Naive B cell (primary cell): Measurements from ENCODE around the gene LARP4B. TPM values are rescaled to one million over a fixed set of nuclear protein-coding genes. Genes with fewer than 3 reads are reported as not detected.

Source experiments
- ATAC-seq, 2 donors: fragments of 150-1000 bp; cut with Tn5 transposase; 2 replicates each; pipeline ENCODE4 v1.10.0; 2021; ENCODE audit warnings: low read depth in 2 of 2, mild to moderate bottlenecking in 2 of 2, moderate library complexity in 2 of 2
- DNase-seq: peaks from one replicate; pipeline ENCODE4 v3.0.0; 2022
- H3K27ac Mint-ChIP-seq, 6 donors: one replicate each; pipeline ENCODE4 v1.8.0; 2020 to 2022; ENCODE audit warnings: mild to moderate bottlenecking in 6 of 6, mixed read lengths in 6 of 6, moderate library complexity in 5 of 6, inconsistent platforms in 2 of 6
- H3K27me3 Mint-ChIP-seq, 3 donors: one replicate each; pipeline ENCODE4 v1.8.0; 2021 to 2022; ENCODE audit warnings: mixed read lengths in 3 of 3, mild to moderate bottlenecking in 1 of 3
- H3K36me3 Mint-ChIP-seq, 2 donors: one replicate each; pipeline ENCODE4 v1.8.0; 2020 to 2022; ENCODE audit warnings: mixed read lengths in 2 of 2, inconsistent platforms in 1 of 2, mild to moderate bottlenecking in 1 of 2
- H3K4me1 Mint-ChIP-seq, 3 donors: one replicate each; pipeline ENCODE4 v1.8.0; 2020 to 2022; ENCODE audit warnings: mixed read lengths in 3 of 3, inconsistent platforms in 1 of 3, mild to moderate bottlenecking in 1 of 3, moderate library complexity in 1 of 3
- H3K4me3 Mint-ChIP-seq, 8 donors: one replicate each; pipeline ENCODE4 v1.8.0; 2020 to 2022; ENCODE audit warnings: mild to moderate bottlenecking in 8 of 8, mixed read lengths in 8 of 8, moderate library complexity in 8 of 8, inconsistent platforms in 2 of 8
- H3K9me3 Mint-ChIP-seq, 7 donors: one replicate each; pipeline ENCODE4 v1.8.0; 2020 to 2022; ENCODE audit warnings: mixed read lengths in 7 of 7, mild to moderate bottlenecking in 5 of 7, inconsistent platforms in 2 of 7, moderate library complexity in 1 of 7
- polyA plus RNA-seq, 6 donors: library from polyadenylated mRNA; unstranded; fragments of 300-500 nt; fragmentation: Illumina TruSeq; gene quantifications; one replicate each; pipeline ENCODE4 v1.2.3, GENCODE V29; 2021; ENCODE audit warnings: low read depth in 6 of 6

LARP4B gene
- polyA plus RNA-seq, 6 donors from 2014 or later = 19.3 to 42.8 (median 33.1) TPM

DNA sequence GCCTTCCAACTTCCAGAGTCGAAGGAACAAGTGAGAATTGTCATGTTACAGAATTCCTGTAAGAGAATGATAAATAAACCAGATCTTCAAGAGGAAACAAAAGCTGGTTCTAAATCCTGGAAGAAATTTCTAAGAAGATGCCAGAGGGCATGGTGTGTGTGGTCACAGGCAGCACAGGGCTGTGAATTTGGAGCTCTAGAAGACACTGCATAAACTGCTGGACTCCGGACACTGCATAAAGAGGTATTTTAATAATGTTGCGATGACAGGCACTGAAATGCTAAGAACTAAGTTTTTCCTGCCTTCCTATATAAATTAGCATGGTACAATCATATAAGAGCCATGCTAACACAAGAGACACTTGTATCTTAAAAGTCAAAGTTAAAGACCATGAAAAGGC lies 86.0 kb downstream of the LARP4B start:
- peaks cover 39 to 51% (median 43%) of the 10 kb centered on the region in 3 donors for H3K4me1 Mint-ChIP-seq
- H3K9me3 Mint-ChIP-seq = peaks cover 0 to 10% (median 7%) of the 10 kb centered on the region in 7 donors
- peaks cover 33 to 47% of the 10 kb centered on the region in 2 donors for H3K36me3 Mint-ChIP-seq

DNA sequence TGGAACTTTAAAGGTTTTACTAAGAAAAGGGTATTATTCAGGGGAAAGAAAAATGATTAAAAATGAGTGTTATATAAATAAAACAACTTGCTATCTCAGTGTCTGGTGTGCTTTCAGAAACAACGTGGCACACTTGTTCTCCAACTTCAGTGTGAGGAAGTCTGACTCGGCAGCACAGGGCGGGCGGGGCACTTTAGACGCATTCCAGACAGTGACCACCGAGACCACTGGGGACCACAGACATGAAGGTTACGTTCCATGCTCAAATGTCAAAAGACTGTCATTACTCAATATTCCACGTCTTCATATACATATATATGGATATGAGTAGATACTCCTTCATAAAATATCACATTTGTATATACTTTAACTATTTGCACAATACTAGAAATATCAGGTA lies 87.0 kb downstream of the LARP4B start:
- ATAC-seq (no peak), DNase-seq (no peak)
- Mint-ChIP-seq H3K36me3 (peaks cover 26 to 40% of the 10 kb centered on the region in 2 donors), H3K27me3 (no peaks in the 10 kb centered on the region), H3K4me3 (no peak overlapping the region), H3K27ac (peak overlapping the region in 3 of 6 donors; percentile 13 to 52 (median 20)), H3K4me1 (peaks cover 33 to 42% (median 34%) of the 10 kb centered on the region in 3 donors), H3K9me3 (peaks cover 0 to 6% (median 1%) of the 10 kb centered on the region in 7 donors)

More for the DNA sequence above, 86.0 kb downstream of the LARP4B start:
- ATAC-seq (no peak), DNase-seq (no peak)
- no peaks in the 10 kb centered on the region for H3K27me3 Mint-ChIP-seq
- peak overlapping the region in 5 of 6 donors; percentile 10 to 95 (median 59) for H3K27ac Mint-ChIP-seq
- H3K4me3 Mint-ChIP-seq = peak overlapping the region in 1 of 8 donors; percentile 8

DNA sequence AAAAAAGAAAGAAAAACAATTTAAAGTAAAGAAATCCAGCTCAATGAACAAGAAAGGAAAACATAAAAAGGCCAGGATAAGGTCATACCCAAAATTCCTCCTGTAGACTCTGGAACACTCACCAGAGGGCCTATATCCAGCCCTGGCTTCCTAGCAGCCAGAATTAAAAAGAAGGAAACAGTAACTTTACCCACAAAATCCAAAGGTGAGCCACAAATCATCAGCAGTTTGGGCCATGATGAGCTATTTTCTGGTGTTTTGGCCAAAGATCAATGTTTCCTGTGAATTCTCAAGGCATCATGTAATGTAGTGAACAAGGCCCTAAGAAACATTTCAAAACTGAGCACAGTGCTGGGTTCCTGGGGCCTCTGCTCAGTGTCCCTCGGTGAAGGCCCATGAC lies 87.8 kb downstream of the LARP4B start:
- Mint-ChIP-seq H3K27ac (peak overlapping the region in 2 of 6 donors; percentile 20 to 52), H3K4me3 (no peak overlapping the region), H3K9me3 (no peaks in the 10 kb centered on the region), H3K36me3 (peaks cover 18 to 39% of the 10 kb centered on the region in 2 donors), H3K27me3 (no peaks in the 10 kb centered on the region), H3K4me1 (peaks cover 29 to 37% (median 31%) of the 10 kb centered on the region in 3 donors)
- no peak for DNase-seq
- ATAC-seq = no peak

DNA sequence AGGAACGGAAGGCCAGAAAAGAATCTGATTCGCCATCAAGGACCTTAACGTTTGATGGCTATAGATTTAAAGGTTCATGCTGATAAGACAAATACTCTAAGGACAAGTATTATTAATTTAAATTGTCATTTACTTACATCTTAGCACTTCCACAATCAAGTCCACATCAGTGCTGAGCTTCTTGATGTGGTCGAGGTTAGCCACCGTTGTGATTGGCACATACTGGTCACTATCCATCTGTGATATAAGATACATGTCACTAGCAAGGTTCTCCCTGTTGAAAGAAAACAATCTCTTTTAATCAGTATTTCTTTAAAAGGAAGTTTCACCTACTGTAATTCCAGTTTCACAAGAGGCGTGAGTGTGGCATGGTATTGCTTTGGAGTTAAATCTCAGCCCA lies 88.7 kb downstream of the LARP4B start:
- ATAC-seq (no peak), DNase-seq (no peak)
- no peak overlapping the region for H3K27ac Mint-ChIP-seq
- peaks cover 28 to 29% (median 29%) of the 10 kb centered on the region in 3 donors for H3K4me1 Mint-ChIP-seq
- peaks cover 16 to 34% of the 10 kb centered on the region in 2 donors for H3K36me3 Mint-ChIP-seq
- H3K27me3 Mint-ChIP-seq = no peaks in the 10 kb centered on the region
- H3K9me3 Mint-ChIP-seq = no peaks in the 10 kb centered on the region
- H3K4me3 Mint-ChIP-seq = no peak overlapping the region

DNA sequence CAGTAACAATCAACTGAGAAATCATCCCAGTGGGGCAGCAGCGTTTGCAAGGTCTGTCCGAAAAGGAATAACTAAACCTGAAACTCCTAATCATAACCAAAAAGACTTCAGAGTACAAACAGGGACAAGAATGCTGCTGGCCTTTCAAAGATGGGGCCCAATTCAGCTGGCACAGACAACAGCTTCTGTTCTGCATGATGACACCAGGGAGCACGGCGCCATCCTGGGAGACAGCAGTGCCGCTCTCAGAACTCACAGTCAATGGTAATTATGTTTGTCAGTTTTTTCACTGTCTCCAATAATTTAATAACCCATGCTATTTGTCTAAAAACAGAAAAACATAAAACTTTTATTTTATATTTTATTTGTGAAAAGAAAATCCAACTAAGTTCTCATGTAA lies 90.0 kb downstream of the LARP4B start:
- Mint-ChIP-seq H3K9me3 (no peaks in the 10 kb centered on the region), H3K27me3 (no peaks in the 10 kb centered on the region), H3K4me1 (peaks cover 17 to 20% (median 20%) of the 10 kb centered on the region in 3 donors), H3K36me3 (peaks cover 6 to 27% of the 10 kb centered on the region in 2 donors), H3K4me3 (no peak overlapping the region), H3K27ac (peak overlapping the region in 1 of 6 donors; percentile 65)
- DNase-seq (no peak), ATAC-seq (no peak)

DNA sequence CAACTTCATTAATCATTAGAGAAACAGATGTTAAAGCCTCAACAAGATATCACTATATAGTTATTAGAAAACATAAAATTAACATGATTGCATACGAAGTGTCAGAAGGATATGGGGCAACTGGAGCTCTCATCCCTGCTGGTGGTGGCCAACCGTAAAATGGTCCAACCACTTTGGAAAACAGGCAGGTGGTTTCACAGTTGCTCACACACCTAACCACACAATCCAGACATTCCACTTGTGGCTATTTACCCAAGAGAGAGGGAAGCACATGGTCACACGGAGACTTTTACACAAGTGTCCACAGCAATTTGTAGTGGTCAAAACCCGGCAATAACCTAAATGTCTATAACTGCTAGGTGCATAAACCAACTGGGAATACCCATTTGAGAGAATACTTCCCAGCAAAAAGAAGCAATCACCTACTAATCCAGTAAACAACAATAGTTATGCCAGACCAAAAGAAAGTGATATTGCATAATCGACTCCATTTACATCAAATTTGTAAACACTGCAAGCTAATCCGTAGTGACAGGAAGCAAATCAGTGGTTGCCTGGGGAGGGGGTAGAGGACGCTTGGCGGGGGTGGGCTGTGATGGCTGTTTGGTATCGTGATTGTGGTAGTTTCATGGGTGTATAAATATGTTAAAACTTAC lies 91.8 kb downstream of the LARP4B start:
- DNase-seq (no peak), ATAC-seq (no peak)
- Mint-ChIP-seq H3K36me3 (peaks cover 0 to 18% of the 10 kb centered on the region in 2 donors), H3K4me3 (no peak overlapping the region), H3K27ac (peak overlapping the region in 1 of 6 donors; percentile 82), H3K4me1 (peaks cover 0 to 5% (median 3%) of the 10 kb centered on the region in 3 donors), H3K27me3 (no peaks in the 10 kb centered on the region), H3K9me3 (no peaks in the 10 kb centered on the region)

DNA sequence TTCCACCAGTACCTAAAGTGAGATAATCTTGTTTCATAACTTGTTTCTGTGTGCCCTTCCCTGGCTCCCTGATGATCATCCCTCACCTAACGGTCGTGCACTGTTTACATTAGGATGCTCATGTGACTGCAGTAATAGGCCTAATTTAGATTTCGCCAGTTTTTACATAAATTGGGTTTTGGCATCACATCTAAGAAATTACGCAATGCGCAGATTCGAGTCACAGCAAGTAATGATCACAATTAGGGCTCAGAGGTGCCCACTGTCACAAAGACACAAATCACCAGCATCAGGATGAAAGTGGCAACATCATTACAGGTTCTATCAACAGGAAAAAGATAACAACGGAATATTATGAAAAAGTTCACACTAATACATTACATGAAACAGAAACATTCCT lies 94.7 kb downstream of the LARP4B start:
- Mint-ChIP-seq H3K4me3 (no peak overlapping the region), H3K9me3 (no peaks in the 10 kb centered on the region), H3K27me3 (no peaks in the 10 kb centered on the region), H3K4me1 (peaks cover 0 to 3% (median 0%) of the 10 kb centered on the region in 3 donors), H3K27ac (no peak overlapping the region), H3K36me3 (peaks cover 13 to 24% of the 10 kb centered on the region in 2 donors)
- ATAC-seq (no peak), DNase-seq (no peak)

DNA sequence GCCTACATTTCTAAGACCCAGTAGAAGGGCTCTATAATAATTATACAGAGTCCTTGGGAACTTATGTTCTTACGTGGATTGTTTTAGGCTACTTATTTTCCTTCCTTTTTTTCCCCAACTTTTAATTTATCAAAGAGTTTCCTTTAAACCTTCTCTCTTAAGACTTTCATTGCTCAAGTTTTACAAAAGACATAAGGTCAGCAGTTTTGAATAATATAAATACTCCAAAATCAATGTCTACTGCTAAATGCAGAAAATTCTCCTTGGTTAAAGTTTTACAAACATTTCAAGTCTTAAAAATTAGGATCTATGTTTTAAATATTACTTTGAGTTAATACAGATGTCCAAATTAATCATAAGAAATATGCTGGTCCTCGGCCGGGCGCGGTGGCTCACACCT lies 97.0 kb downstream of the LARP4B start:
- DNase-seq = no peak
- H3K27me3 Mint-ChIP-seq = no peaks in the 10 kb centered on the region
- no peak overlapping the region for H3K4me3 Mint-ChIP-seq
- H3K9me3 Mint-ChIP-seq = no peaks in the 10 kb centered on the region
- peaks cover 3 to 5% (median 5%) of the 10 kb centered on the region in 3 donors for H3K4me1 Mint-ChIP-seq
- no peak for ATAC-seq
- peaks cover 23 to 28% of the 10 kb centered on the region in 2 donors for H3K36me3 Mint-ChIP-seq
- H3K27ac Mint-ChIP-seq = no peak overlapping the region

DNA sequence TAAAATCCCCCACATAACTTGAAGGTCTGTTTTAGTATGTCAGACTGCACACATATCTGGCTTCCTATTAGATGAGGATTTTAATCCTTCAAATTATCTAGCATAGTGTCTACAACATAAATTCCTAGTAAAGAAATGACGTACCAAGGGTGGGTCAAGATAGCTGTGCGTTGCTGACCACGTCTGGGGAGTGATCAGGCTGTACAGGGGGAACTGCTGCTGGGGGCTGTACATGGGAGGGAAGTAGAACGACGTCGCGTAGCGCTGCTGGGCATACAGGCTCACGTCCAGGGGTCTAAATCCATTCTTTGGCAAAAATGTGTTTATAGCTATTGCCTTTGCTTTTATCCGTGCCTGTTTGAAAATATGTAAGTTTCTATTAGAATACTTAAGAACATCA lies 102.3 kb downstream of the LARP4B start:
- Mint-ChIP-seq H3K27ac (peak overlapping the region in 3 of 6 donors; percentile 25 to 72 (median 53)), H3K36me3 (peaks cover 38 to 40% of the 10 kb centered on the region in 2 donors), H3K9me3 (no peaks in the 10 kb centered on the region), H3K4me1 (peaks cover 5 to 17% (median 13%) of the 10 kb centered on the region in 3 donors), H3K4me3 (no peak overlapping the region), H3K27me3 (no peaks in the 10 kb centered on the region)
- no peak for ATAC-seq
- DNase-seq = no peak

DNA sequence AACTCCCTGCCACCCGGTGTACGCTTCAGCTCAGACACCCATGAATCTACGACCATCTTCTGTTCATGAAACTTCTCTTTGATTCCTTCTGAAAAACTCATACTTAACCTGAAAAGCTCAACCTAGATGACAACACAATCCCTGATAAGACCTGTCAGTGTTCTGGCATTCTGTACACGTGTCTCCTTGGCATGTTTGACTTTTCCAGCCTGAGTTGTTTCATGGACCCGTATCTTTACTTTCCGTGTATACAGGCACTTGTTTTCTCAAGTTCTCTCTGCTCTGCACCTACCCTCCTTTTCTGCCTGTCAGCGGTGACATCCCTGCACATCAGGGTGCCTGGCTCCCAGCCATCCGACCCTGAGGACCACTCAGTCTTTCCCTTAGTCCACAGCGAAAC lies 103.3 kb downstream of the LARP4B start:
- Mint-ChIP-seq H3K4me3 (no peak overlapping the region), H3K9me3 (no peaks in the 10 kb centered on the region), H3K27me3 (no peaks in the 10 kb centered on the region), H3K4me1 (peaks cover 14 to 27% (median 21%) of the 10 kb centered on the region in 3 donors), H3K36me3 (peaks cover 35 to 48% of the 10 kb centered on the region in 2 donors), H3K27ac (peak overlapping the region in 4 of 6 donors; percentile 50 to 91 (median 79))
- no peak for ATAC-seq
- no peak for DNase-seq

DNA sequence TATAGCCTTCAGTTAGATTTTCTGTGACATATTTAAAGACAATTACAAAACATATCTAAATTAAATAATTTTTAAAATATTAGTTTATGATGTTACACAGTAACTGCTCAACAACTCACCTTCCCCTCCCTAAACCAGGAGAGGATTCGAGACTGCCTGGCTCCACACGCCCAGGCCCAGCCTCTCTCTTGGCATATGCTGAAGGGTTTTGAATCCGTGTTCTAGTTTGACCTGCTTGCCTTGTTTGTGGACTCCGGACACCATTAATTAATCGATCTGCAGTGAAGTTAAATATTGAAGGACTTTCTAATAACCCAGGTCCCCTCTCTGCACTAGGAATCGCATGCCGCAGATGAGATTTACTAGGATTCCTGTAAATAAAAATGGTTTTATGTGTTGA lies 106.6 kb downstream of the LARP4B start:
- peaks cover 34 to 47% (median 42%) of the 10 kb centered on the region in 3 donors for H3K4me1 Mint-ChIP-seq
- H3K36me3 Mint-ChIP-seq = peaks cover 33 to 39% of the 10 kb centered on the region in 2 donors
- no peak for ATAC-seq
- no peaks in the 10 kb centered on the region for H3K27me3 Mint-ChIP-seq
- peak overlapping the region in 2 of 6 donors; percentile 8 to 29 for H3K27ac Mint-ChIP-seq
- no peak for DNase-seq
- no peaks in the 10 kb centered on the region for H3K9me3 Mint-ChIP-seq
- no peak overlapping the region for H3K4me3 Mint-ChIP-seq

DNA sequence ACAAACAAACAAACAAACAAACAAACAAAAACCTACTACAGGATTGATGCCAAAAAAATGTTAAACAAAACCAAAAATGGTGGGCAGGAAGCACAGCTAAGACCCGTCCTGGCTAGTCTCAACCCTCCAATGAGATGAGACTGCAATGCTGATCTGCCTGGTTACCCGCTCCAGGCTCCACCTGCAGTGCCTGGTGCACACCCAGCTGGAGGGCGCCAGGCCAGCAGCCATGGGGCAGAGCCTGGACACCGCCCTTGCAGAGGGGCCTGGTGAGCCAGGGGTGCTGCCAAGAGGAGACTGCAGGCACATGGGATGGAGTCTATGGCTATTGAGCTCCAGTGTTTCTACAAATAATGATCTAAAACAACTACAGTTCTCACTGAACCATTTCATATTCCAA lies 107.0 kb downstream of the LARP4B start:
- no peak for ATAC-seq
- H3K27ac Mint-ChIP-seq = peak overlapping the region in 2 of 6 donors; percentile 58 to 93

DNA sequence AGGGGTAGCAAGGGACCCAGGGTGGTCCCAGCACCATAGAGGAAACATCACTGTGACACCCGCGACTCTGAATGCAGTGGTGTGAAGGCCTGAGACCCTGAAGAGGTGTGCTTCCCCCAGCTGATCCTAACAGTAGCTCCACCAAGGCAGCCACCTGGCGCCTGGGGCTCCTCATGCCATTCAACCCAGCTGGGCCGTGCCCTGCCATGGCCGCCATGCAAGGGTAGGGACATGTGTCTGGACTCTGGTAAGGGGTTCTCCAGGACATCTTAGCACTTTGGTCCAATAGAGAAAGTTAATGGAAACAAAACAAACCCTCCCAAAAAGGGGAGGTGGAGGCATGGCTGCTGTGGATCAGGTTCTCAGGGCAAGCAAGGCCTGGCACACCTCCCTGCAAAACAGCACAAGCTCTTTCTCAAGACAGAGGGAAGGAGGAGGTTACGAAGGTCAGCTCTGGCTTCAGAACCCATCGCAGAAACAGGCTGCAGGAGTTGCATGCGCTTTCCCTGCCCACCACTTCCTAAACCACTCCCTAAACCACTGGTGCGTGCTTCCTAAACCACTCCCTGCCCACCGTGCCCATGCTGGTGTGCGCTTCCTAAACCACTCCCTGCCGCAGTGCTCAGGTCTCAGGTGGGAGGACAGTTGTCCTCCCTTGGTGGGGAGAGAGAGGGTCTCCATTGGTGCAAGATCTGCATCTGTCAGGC lies 108.7 kb downstream of the LARP4B start:
- Mint-ChIP-seq H3K4me3 (peak overlapping the region in 7 of 8 donors; percentile 68 to 89 (median 82)), H3K27me3 (no peaks in the 10 kb centered on the region), H3K27ac (peak overlapping the region; percentile 58 to 93 (median 92)), H3K9me3 (no peaks in the 10 kb centered on the region), H3K4me1 (peaks cover 34 to 56% (median 38%) of the 10 kb centered on the region in 3 donors), H3K36me3 (peaks cover 25 to 38% of the 10 kb centered on the region in 2 donors)
- peak; percentile 11 for DNase-seq
- ATAC-seq = peak; percentile 61 to 79

More for the DNA sequence above, 107.0 kb downstream of the LARP4B start:
- peaks cover 34 to 47% (median 42%) of the 10 kb centered on the region in 3 donors for H3K4me1 Mint-ChIP-seq
- H3K4me3 Mint-ChIP-seq = peak overlapping the region in 1 of 8 donors; percentile 65
- DNase-seq = no peak
- no peaks in the 10 kb centered on the region for H3K9me3 Mint-ChIP-seq
- peaks cover 35 to 41% of the 10 kb centered on the region in 2 donors for H3K36me3 Mint-ChIP-seq
- H3K27me3 Mint-ChIP-seq = no peaks in the 10 kb centered on the region
